ENCODE measurements around the gene GDPD3.

DNA sequence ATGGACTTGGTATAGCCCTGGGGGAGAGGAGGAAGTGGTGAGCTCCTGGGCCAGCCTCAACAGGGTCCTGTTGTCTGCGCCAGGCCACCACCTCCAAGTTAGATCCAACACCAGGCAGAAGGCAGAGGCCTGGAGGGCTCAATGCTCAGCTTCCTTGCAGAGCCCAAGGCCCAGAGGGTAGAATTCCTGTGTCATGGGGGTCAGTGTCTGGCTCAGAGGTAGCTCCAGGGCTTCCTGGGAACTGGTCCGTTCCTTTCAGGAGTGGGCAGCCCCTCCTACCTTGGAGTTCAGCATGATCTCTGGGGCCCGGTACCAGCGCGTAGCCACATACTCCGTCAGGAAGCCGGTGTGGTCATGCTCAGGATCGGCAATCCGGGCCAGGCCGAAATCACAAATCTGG is 4.4 kb upstream of the GDPD3 start:
- TF ChIP-seq, protein P1, sequence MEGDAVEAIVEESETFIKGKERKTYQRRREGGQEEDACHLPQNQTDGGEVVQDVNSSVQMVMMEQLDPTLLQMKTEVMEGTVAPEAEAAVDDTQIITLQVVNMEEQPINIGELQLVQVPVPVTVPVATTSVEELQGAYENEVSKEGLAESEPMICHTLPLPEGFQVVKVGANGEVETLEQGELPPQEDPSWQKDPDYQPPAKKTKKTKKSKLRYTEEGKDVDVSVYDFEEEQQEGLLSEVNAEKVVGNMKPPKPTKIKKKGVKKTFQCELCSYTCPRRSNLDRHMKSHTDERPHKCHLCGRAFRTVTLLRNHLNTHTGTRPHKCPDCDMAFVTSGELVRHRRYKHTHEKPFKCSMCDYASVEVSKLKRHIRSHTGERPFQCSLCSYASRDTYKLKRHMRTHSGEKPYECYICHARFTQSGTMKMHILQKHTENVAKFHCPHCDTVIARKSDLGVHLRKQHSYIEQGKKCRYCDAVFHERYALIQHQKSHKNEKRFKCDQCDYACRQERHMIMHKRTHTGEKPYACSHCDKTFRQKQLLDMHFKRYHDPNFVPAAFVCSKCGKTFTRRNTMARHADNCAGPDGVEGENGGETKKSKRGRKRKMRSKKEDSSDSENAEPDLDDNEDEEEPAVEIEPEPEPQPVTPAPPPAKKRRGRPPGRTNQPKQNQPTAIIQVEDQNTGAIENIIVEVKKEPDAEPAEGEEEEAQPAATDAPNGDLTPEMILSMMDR (IDR thresholded peaks at IDR 0.05; ENCODE audit: low read depth, low read length, poor library complexity, severe bottlenecking): no peak
- TF ChIP-seq EZH2phosphoT487 (IDR thresholded peaks at IDR 0.05; ENCODE audit: borderline replicate concordance, low read length): no peak
